Testis (tissue), 3 donors: ENCODE data around the gene OST4. TPM values are rescaled to one million over a fixed set of nuclear protein-coding genes. Genes with fewer than 3 reads are reported as not detected.
A peak's percentile ranks its signal among the peaks of the same experiment; 100 is the strongest.

Experiments used
- DNase-seq: peaks from one replicate; pipeline ENCODE4 v3.0.0-alpha.2; 2019
- H3K27ac ChIP-seq, 2 donors: fragments of 200-600 bp; sonication (generic); one replicate each; pipeline ENCODE4 v1.5.1; 2019
- H3K27me3 ChIP-seq: fragments of 200-600 bp; sonication (generic); one replicate; pipeline ENCODE4 v1.5.1; 2019
- H3K36me3 ChIP-seq: fragments of 200-600 bp; sonication (generic); one replicate; pipeline ENCODE4 v1.5.1; 2017; ENCODE audit warnings: low read depth; ENCODE audit errors: missing control alignments
- H3K4me1 ChIP-seq: fragments of 200-600 bp; sonication (generic); one replicate; pipeline ENCODE4 v1.5.1; 2019
- H3K4me3 ChIP-seq, 2 donors: fragments of 200-600 bp; sonication (generic); one replicate each; pipeline ENCODE4 v1.5.1; 2017 to 2019
- H3K9me3 ChIP-seq: fragments of 200-600 bp; sonication (generic); one replicate; pipeline ENCODE4 v1.5.1; 2017
- CTCF ChIP-seq, 3 experiments: fragments of 450-650 bp in 2 of 3; fragments of 200-600 bp in 1 of 3; sonication (generic) in 1 of 3; IDR thresholded peaks; one replicate each; pipeline ENCODE4 v1.5.1; 2016 to 2019; ENCODE audit warnings: antibody characterized with exemption in 3 of 3, mild to moderate bottlenecking in 2 of 3, moderate library complexity in 1 of 3
- POLR2A ChIP-seq: fragments of 450-650 bp; IDR thresholded peaks from one replicate; pipeline ENCODE4 v1.6.1; 2017; ENCODE audit warnings: antibody characterized with exemption, mild to moderate bottlenecking, moderate library complexity
- WGBS, 2 donors: methylation state at CpG; one replicate each; pipeline ENCODE4 v1.1.5; 2018; 5-methylcytosine and 5-hydroxymethylcytosine counted together
- intact Hi-C: fragments of 100-400 bp; cut with DNase I; formaldehyde crosslinking; loops from one replicate; pipeline ENCODE4 v1.15.1; 2023; ENCODE audit warnings: low total_unique reads
- polyA plus RNA-seq: library from polyadenylated mRNA; stranded (reverse); fragments of 350-450 nt; fragmentation: Illumina TruSeq; extraction: RNeasy Lipid Tissue Mini Kit (QIAGEN cat#74804); gene quantifications from one replicate; pipeline ENCODE4 v1.2.3, GENCODE V29; 2014; ENCODE audit warnings: low read depth, low replicate concordance; ENCODE audit not compliant: insufficient read depth
- total RNA-seq, 2 donors: library from RNA; depleted of rRNA; stranded (reverse); fragments of >200 nt; gene quantifications; one replicate each; pipeline ENCODE4 v1.2.3, GENCODE V29; 2016

OST4 gene
- total and polyA plus RNA-seq, 3 donors from 2014 or later, result 220 to 297 (median 262) TPM

- 88 to 90% methylated on average over 5 of the region's 5 CpGs for WGBS, 2 donors
- intact Hi-C loops, result no loop called here
- Histone ChIP-seq H3K27ac (no peak overlapping the region), H3K9me3 (no peaks in the 10 kb centered on the region), H3K4me1 (peaks cover 21% of the 10 kb centered on the region), H3K36me3 (no peaks in the 10 kb centered on the region), H3K27me3 (no peaks in the 10 kb centered on the region), H3K4me3 (no peak overlapping the region)
- no peak for DNase-seq
- no peak for TF ChIP-seq CTCF (IDR thresholded peaks at IDR 0.05)
- TF ChIP-seq POLR2A, result no peak
These were observed 4.1 kb downstream of the OST4 start for GRCh38 chr2:27067385-27067784.

GRCh38 chr2:27065128-27065527 is 6.3 kb downstream of the OST4 start:
- no peaks in the 10 kb centered on the region for H3K9me3 ChIP-seq
- no peaks in the 10 kb centered on the region for H3K36me3 ChIP-seq
- H3K4me3 ChIP-seq, result no peak overlapping the region
- no peak for DNase-seq
- peaks cover 7% of the 10 kb centered on the region for H3K4me1 ChIP-seq
- intact Hi-C loops, result no loop called here
- TF ChIP-seq CTCF (IDR thresholded peaks at IDR 0.05) (no peak), POLR2A (no peak)
- 74 to 88% methylated on average over 3 of the region's 3 CpGs for WGBS, 2 donors
- H3K27ac ChIP-seq, result no peak overlapping the region
- no peaks in the 10 kb centered on the region for H3K27me3 ChIP-seq

GRCh38 chr2:27060323-27060722 is 11.1 kb downstream of the OST4 start:
- no peaks in the 10 kb centered on the region for H3K36me3 ChIP-seq

GRCh38 chr2:27059141-27059820 is 12.2 kb downstream of the OST4 start:
- H3K4me1 ChIP-seq, result peaks cover 5% of the 10 kb centered on the region
- WGBS, 2 donors, result 54 to 55% methylated on average over 15 of the region's 15 CpGs
- no peak for TF ChIP-seq CTCF (IDR thresholded peaks at IDR 0.05)
- no peak for TF ChIP-seq POLR2A
- H3K27ac ChIP-seq, result no peak overlapping the region
- intact Hi-C loops, result no loop called here
- no peaks in the 10 kb centered on the region for H3K36me3 ChIP-seq
- peak; percentile 49 for DNase-seq
- H3K27me3 ChIP-seq, result no peaks in the 10 kb centered on the region
- no peaks in the 10 kb centered on the region for H3K9me3 ChIP-seq
- H3K4me3 ChIP-seq, result no peak overlapping the region

More at GRCh38 chr2:27060323-27060722, 11.1 kb downstream of the OST4 start:
- intact Hi-C loops, result no loop called here
- TF ChIP-seq CTCF (IDR thresholded peaks at IDR 0.05) (no peak), POLR2A (no peak)
- no peaks in the 10 kb centered on the region for H3K9me3 ChIP-seq
- H3K27me3 ChIP-seq, result no peaks in the 10 kb centered on the region
- whole genome bisulfite sequencing, 2 donors, result 86 to 87% methylated on average over 3 of the region's 3 CpGs
- DNase-seq, result no peak
- H3K27ac ChIP-seq, result no peak overlapping the region
- peaks cover 5% of the 10 kb centered on the region for H3K4me1 ChIP-seq
- no peak overlapping the region for H3K4me3 ChIP-seq

GRCh38 chr2:27058210-27058609 is 13.2 kb downstream of the OST4 start:
- TF ChIP-seq POLR2A, result no peak
- no peak for TF ChIP-seq CTCF (IDR thresholded peaks at IDR 0.05)
- Histone ChIP-seq H3K27ac (no peak overlapping the region), H3K9me3 (no peaks in the 10 kb centered on the region), H3K4me1 (peaks cover 5% of the 10 kb centered on the region), H3K4me3 (no peak overlapping the region), H3K27me3 (no peaks in the 10 kb centered on the region), H3K36me3 (no peaks in the 10 kb centered on the region)
- intact Hi-C loops, result no loop called here
- WGBS, 2 donors, result 90 to 98% methylated on average over 5 to 10 of the region's 10 CpGs
- no peak for DNase-seq
